ENCODE data around the gene ITGBL1.

DNA sequence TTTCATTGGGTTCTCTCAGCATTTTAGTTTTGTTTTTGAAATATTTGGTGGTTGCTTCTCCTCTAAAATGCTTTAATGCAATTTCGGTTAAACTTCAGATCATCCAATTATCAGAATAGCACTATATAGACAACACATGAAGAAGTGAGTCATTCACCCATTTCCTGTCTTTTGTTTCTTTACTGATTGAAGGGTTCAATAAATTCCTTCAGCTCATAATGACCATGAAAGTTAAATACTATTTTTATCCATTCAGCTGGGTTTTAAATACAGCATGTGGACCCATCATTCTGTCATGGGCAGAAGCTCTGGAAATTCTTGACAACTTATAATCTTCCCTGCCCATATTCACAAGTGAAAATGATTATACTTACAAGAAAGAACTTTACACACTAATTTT lies 187.2 kb downstream of the ITGBL1 start:
- no peak for TF ChIP-seq POLR2A (IDR thresholded peaks at IDR 0.05)
- TF ChIP-seq, protein P1, sequence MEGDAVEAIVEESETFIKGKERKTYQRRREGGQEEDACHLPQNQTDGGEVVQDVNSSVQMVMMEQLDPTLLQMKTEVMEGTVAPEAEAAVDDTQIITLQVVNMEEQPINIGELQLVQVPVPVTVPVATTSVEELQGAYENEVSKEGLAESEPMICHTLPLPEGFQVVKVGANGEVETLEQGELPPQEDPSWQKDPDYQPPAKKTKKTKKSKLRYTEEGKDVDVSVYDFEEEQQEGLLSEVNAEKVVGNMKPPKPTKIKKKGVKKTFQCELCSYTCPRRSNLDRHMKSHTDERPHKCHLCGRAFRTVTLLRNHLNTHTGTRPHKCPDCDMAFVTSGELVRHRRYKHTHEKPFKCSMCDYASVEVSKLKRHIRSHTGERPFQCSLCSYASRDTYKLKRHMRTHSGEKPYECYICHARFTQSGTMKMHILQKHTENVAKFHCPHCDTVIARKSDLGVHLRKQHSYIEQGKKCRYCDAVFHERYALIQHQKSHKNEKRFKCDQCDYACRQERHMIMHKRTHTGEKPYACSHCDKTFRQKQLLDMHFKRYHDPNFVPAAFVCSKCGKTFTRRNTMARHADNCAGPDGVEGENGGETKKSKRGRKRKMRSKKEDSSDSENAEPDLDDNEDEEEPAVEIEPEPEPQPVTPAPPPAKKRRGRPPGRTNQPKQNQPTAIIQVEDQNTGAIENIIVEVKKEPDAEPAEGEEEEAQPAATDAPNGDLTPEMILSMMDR (IDR thresholded peaks at IDR 0.05): no peak
- no peak for TF ChIP-seq EP300 (IDR thresholded peaks at IDR 0.05)

Measured in tibial nerve (tissue), 4 donors.